ENCODE measurements around the gene PEAR1.

DNA sequence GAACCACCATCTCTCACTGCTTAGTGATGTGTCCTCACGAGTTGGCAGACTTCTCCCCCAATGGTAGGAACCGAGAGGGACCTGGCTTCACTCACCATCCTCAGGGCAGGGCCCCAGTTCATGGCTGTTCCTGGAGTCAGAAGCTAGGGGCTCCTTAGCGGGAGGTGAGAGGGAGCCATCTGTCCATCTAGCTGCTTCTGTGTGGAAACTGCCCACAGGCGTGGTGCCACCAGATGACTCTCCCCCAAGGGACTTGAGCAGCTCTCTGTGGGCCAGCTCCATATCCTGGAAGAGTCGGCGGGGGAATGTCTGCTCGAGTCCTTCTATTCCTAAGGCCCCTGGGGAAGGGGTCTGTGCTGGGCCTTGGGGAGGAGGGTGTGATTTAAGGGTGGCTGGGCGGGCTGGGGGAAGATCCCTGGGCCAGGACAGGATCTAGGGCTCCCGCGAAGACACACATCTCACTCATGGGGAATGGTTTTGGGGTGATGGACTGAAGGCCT, 43.3 kb downstream of the PEAR1 start:
- no peak for TF ChIP-seq POLR2A (IDR thresholded peaks at IDR 0.05)
- no peak for TF ChIP-seq POLR2AphosphoS5 (IDR thresholded peaks at IDR 0.05)
